MCF 10A (cell line): ENCODE data around the gene DAPK2. TPM values are rescaled to one million over a fixed set of nuclear protein-coding genes. Genes with fewer than 3 reads are reported as not detected.
A peak's percentile ranks its signal among the peaks of the same experiment; 100 is the strongest.

ENCODE experiments used
- BruUV-seq: library from RNA; stranded (reverse); fragments of 400-500 nt; replicated peaks from 2 replicates; lab custom pipeline; 2021; lab: Mats Ljungman, UMichigan
- CTCF ChIA-PET: fragments of 300-600 bp; sonication (Branson Sonifier 250); formaldehyde crosslinking; extraction: SDS; loops from one replicate; lab custom pipeline; 2021; ENCODE audit warnings: antibody characterized with exemption, inconsistent platforms; lab: Yijun Ruan, JAX
- POLR2A ChIA-PET: fragments of 300-600, 350-650 bp; sonication (Branson Sonifier 250); formaldehyde crosslinking; extraction: SDS; loops from one replicate; lab custom pipeline; 2020; ENCODE audit warnings: antibody characterized with exemption, inconsistent platforms; lab: Yijun Ruan, JAX
- DNase-seq: peaks from one replicate; pipeline ENCODE4 v3.0.0-alpha.2; 2018; ENCODE audit not compliant: unreplicated experiment
- H3K27ac Mint-ChIP-seq: one replicate; pipeline ENCODE4 v1.8.0; 2022; ENCODE audit warnings: mild to moderate bottlenecking, low read depth, mixed read lengths; ENCODE audit not compliant: unreplicated experiment
- H3K27me3 Mint-ChIP-seq: one replicate; pipeline ENCODE4 v1.8.0; 2022; ENCODE audit warnings: mixed read lengths; ENCODE audit not compliant: insufficient read depth, unreplicated experiment
- H3K36me3 Mint-ChIP-seq: one replicate; pipeline ENCODE4 v1.8.0; 2022; ENCODE audit warnings: mild to moderate bottlenecking, moderate library complexity, mixed read lengths; ENCODE audit not compliant: insufficient read depth, unreplicated experiment
- H3K4me1 Mint-ChIP-seq: one replicate; pipeline ENCODE4 v1.8.0; 2022; ENCODE audit warnings: mixed read lengths; ENCODE audit not compliant: insufficient read depth, unreplicated experiment
- H3K4me3 Mint-ChIP-seq: one replicate; pipeline ENCODE4 v1.8.0; 2022; ENCODE audit warnings: mild to moderate bottlenecking, moderate library complexity, mixed read lengths; ENCODE audit not compliant: unreplicated experiment
- H3K9me3 Mint-ChIP-seq: one replicate; pipeline ENCODE4 v1.8.0; 2022; ENCODE audit warnings: mixed read lengths; ENCODE audit not compliant: unreplicated experiment
- intact Hi-C: fragments of 100-400 bp; cut with micrococcal nuclease; formaldehyde crosslinking; loops from 2 replicates; pipeline ENCODE4 v1.14.1; 2022
- total RNA-seq: library from RNA; stranded (reverse); gene quantifications from 2 replicates; pipeline ENCODE4 v1.2.3, GENCODE V29; 2022
- TF ChIP-seq, protein P1 (sequence below): fragments of 200-600 bp; IDR thresholded peaks from one replicate; pipeline ENCODE4 v1.8.0; 2022; ENCODE audit warnings: antibody characterized with exemption, mild to moderate bottlenecking; ENCODE audit not compliant: unreplicated experiment

DAPK2 gene
- total RNA-seq, 1 experiment from 2014 or later = 4.6 TPM

- H3K27ac Mint-ChIP-seq = peak overlapping the region; percentile 17
- CTCF ChIA-PET = interaction anchor here (0.9 to 1.0 kb wide), 2 partner anchors 29 to 163 kb away, joined by 3 read pairs; no protein-coding TSS in a partner anchor
- peak; percentile 19 for DNase-seq
- POLR2A ChIA-PET = no interaction called here
- no peak overlapping the region for H3K4me3 Mint-ChIP-seq
- no TSS peak for BruUV-seq
- peaks cover 6% of the 10 kb centered on the region for H3K36me3 Mint-ChIP-seq
- intact Hi-C loops = no loop called here
- H3K9me3 Mint-ChIP-seq = no peaks in the 10 kb centered on the region
- H3K4me1 Mint-ChIP-seq = peaks cover 13% of the 10 kb centered on the region
- H3K27me3 Mint-ChIP-seq = no peaks in the 10 kb centered on the region
- TF ChIP-seq, protein P1, sequence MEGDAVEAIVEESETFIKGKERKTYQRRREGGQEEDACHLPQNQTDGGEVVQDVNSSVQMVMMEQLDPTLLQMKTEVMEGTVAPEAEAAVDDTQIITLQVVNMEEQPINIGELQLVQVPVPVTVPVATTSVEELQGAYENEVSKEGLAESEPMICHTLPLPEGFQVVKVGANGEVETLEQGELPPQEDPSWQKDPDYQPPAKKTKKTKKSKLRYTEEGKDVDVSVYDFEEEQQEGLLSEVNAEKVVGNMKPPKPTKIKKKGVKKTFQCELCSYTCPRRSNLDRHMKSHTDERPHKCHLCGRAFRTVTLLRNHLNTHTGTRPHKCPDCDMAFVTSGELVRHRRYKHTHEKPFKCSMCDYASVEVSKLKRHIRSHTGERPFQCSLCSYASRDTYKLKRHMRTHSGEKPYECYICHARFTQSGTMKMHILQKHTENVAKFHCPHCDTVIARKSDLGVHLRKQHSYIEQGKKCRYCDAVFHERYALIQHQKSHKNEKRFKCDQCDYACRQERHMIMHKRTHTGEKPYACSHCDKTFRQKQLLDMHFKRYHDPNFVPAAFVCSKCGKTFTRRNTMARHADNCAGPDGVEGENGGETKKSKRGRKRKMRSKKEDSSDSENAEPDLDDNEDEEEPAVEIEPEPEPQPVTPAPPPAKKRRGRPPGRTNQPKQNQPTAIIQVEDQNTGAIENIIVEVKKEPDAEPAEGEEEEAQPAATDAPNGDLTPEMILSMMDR = peak; percentile 20
Observed at GRCh38 chr15:63915873-63916771, 130.2 kb downstream of the DAPK2 start.

DNA sequence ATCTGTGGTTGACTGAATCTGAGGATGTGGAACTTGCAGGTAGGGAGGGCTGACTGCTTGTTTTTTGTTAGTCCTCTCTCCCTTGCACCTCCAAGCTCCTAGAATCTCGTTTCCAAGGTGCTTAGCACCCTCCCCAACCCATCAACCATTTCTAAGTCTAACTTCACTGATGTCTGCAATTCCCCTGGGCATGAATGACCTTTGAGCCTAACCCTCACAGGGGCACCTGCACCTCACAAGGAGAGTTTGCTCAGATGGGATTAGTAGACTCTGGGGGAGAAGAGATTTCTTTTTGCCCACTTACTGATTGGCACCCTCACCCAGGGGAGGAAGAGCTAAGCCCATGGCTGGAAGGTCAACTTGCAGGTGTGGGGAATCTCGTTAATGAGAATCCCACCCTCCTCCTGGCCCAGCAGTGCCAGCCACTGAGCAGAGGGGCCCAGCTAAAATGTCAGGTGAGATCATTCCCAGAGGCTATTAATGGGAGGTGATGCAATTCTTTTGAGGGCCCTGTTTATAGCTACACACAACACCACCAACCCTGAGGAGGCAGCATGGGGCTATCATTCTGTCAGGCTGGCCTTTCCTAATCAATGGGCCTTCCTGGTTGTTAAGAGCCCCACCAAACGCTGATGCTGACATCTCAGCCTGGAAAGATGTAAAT is 130.9 kb downstream of the DAPK2 start:
- BruUV-seq = no TSS peak

DNA sequence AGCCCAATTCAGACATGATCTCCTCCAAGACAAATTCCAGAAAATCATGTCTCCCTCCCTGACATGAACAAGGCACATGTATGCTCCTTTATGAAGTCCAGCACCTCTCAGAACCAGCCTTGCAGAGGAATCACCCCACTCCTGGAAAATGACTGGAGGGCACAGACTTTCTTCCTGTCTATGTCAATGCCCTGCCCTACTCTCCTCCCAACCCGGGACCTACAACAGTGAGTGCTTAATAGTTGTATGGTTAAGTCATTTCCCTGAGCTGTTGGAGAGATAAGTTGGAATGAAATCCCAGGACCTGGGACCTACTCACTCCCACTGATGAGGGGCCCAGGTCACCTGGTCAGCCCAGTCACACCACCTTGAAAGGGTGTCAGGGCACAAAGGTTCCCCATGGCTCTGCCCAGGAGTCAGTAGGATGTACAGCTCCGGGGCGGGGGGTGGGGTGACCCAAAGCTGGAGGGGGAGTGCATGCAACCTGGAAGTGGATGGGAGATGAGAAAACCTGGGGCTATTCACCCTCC is 132.4 kb downstream of the DAPK2 start:
- CTCF ChIA-PET = interaction anchor here (0.6 kb wide), 1 partner anchor 14 kb away, joined by 3 read pairs; no protein-coding TSS in a partner anchor
- Mint-ChIP-seq H3K36me3 (no peaks in the 10 kb centered on the region), H3K9me3 (no peaks in the 10 kb centered on the region), H3K27ac (no peak overlapping the region), H3K4me1 (peaks cover 7% of the 10 kb centered on the region), H3K4me3 (no peak overlapping the region), H3K27me3 (no peaks in the 10 kb centered on the region)
- no peak for DNase-seq
- no TSS peak for BruUV-seq
- POLR2A ChIA-PET = no interaction called here
- TF ChIP-seq, protein P1 = no peak
- intact Hi-C loops = no loop called here

More for the DNA sequence above, 130.9 kb downstream of the DAPK2 start:
- Mint-ChIP-seq H3K27me3 (no peaks in the 10 kb centered on the region), H3K4me1 (peaks cover 7% of the 10 kb centered on the region), H3K36me3 (no peaks in the 10 kb centered on the region), H3K4me3 (no peak overlapping the region), H3K9me3 (no peaks in the 10 kb centered on the region), H3K27ac (no peak overlapping the region)
- DNase-seq = no peak
- CTCF ChIA-PET = interaction anchor here (0.6 kb wide), 1 partner anchor 35 kb away, joined by 3 read pairs; no protein-coding TSS in a partner anchor
- TF ChIP-seq, protein P1 = no peak
- intact Hi-C loops = no loop called here
- POLR2A ChIA-PET = no interaction called here

- no peak overlapping the region for H3K27ac Mint-ChIP-seq
- intact Hi-C loops = no loop called here
- TF ChIP-seq, protein P1 = no peak
- POLR2A ChIA-PET = no interaction called here
- CTCF ChIA-PET = interaction anchor here (0.6 to 1.0 kb wide), 2 partner anchors 11 to 70 kb away, joined by 3 read pairs; no protein-coding TSS in a partner anchor
- no peak overlapping the region for H3K4me3 Mint-ChIP-seq
- H3K27me3 Mint-ChIP-seq = no peaks in the 10 kb centered on the region
- no peaks in the 10 kb centered on the region for H3K9me3 Mint-ChIP-seq
- no peak for DNase-seq
- H3K36me3 Mint-ChIP-seq = no peaks in the 10 kb centered on the region
- H3K4me1 Mint-ChIP-seq = peaks cover 7% of the 10 kb centered on the region
- BruUV-seq = no TSS peak
Observed at GRCh38 chr15:63913336-63913735, 132.9 kb downstream of the DAPK2 start.
